Transverse colon (tissue), 4 donors: ENCODE data around the gene CAPN13.

Source experiments
- CTCF ChIP-seq, 5 experiments: fragments of 200-600 bp in 3 of 5; fragments of 450-650 bp in 2 of 5; sonication (generic) in 3 of 5; IDR thresholded peaks; 1 replicate in 2 of 5; 2 replicates in 3 of 5; pipeline ENCODE4 v1.5.1; 2016 to 2017; ENCODE audit warnings: antibody characterized with exemption in 5 of 5, inconsistent platforms in 3 of 5, mild to moderate bottlenecking in 2 of 5, moderate library complexity in 1 of 5
- EP300 ChIP-seq: sonication (generic); formaldehyde crosslinking; IDR thresholded peaks from one replicate; pipeline ENCODE4 v1.6.1; 2017; ENCODE audit warnings: antibody characterized with exemption, low read depth
- POLR2A ChIP-seq: fragments of 450-650 bp; IDR thresholded peaks from one replicate; pipeline ENCODE4 v1.6.1; 2016; ENCODE audit warnings: antibody characterized with exemption, mild to moderate bottlenecking, moderate library complexity
- POLR2AphosphoS5 ChIP-seq, 3 donors: sonication (generic); formaldehyde crosslinking; IDR thresholded peaks; one replicate each; pipeline ENCODE4 v1.6.1; 2016; ENCODE audit warnings: antibody characterized with exemption in 3 of 3

GRCh38 chr2:30769891-30770462, 37.3 kb downstream of the CAPN13 start:
- no peak for TF ChIP-seq CTCF (IDR thresholded peaks at IDR 0.05)
- TF ChIP-seq EP300 = no peak
- TF ChIP-seq POLR2A = no peak
- TF ChIP-seq POLR2AphosphoS5 (IDR thresholded peaks at IDR 0.05) = no peak
